Stomach (tissue), 9 donors: ENCODE measurements around the gene STK38L. TPM values are rescaled to one million over a fixed set of nuclear protein-coding genes. Genes with fewer than 3 reads are reported as not detected.

Source experiments
- DNase-seq, 2 donors: peaks; one replicate each; pipeline versions ENCODE4 v3.0.0 to v3.0.0-alpha.2; 2013 to 2019
- H3K27ac ChIP-seq, 5 donors: fragments of 200-600 bp in 4 of 5; sonication (generic) in 4 of 5; one replicate each; pipeline ENCODE4 v1.5.1; 2013 to 2019; ENCODE audit warnings: mild to moderate bottlenecking in 1 of 5, moderate library complexity in 1 of 5
- H3K27me3 ChIP-seq, 3 donors: fragments of 200-600 bp; sonication (generic); one replicate each; pipeline ENCODE4 v1.5.1; 2017 to 2019; ENCODE audit warnings: mixed run types in 1 of 3
- H3K36me3 ChIP-seq, 4 donors: fragments of 200-600 bp; sonication (generic); 1 replicate in 3 of 4; 2 replicates in 1 of 4; pipeline ENCODE4 v1.5.1; 2016 to 2019
- H3K4me1 ChIP-seq, 4 donors: fragments of 200-600 bp; sonication (generic); one replicate each; pipeline ENCODE4 v1.5.1; 2016 to 2019
- H3K4me3 ChIP-seq, 4 donors: fragments of 200-600 bp; sonication (generic) in 3 of 4; one replicate each; pipeline ENCODE4 v1.5.1; 2016 to 2019; ENCODE audit warnings: mild to moderate bottlenecking in 1 of 4
- H3K9me3 ChIP-seq, 4 donors: fragments of 200-600 bp; sonication (generic); one replicate each; pipeline ENCODE4 v1.5.1; 2016 to 2019
- CTCF ChIP-seq, 7 experiments: fragments of 450-650 bp in 4 of 7; fragments of 200-600 bp in 3 of 7; sonication (generic) in 3 of 7; IDR thresholded peaks; one replicate each; pipeline ENCODE4 v1.5.1; 2016 to 2019; ENCODE audit warnings: antibody characterized with exemption in 7 of 7, control low read depth in 2 of 7, mild to moderate bottlenecking in 1 of 7
- EP300 ChIP-seq: sonication (generic); formaldehyde crosslinking; IDR thresholded peaks from one replicate; pipeline ENCODE4 v1.6.1; 2017; ENCODE audit warnings: antibody characterized with exemption
- POLR2A ChIP-seq, 4 donors: fragments of 450-650 bp; IDR thresholded peaks; one replicate each; pipeline ENCODE4 v1.6.1; 2016; ENCODE audit warnings: antibody characterized with exemption in 4 of 4, control low read depth in 2 of 4, mild to moderate bottlenecking in 1 of 4, moderate library complexity in 1 of 4
- POLR2AphosphoS5 ChIP-seq, 3 donors: sonication (generic); formaldehyde crosslinking; IDR thresholded peaks; one replicate each; pipeline ENCODE4 v1.6.1; 2016; ENCODE audit warnings: antibody characterized with exemption in 3 of 3
- WGBS, 5 donors: extraction: QIAGEN DNeasy Blood & Tissue Kit in 3 of 5; methylation state at CpG; one replicate each; pipeline versions ENCODE4 v1.1.5 to v1.1.7; 2013 to 2018; 5-methylcytosine and 5-hydroxymethylcytosine counted together
- intact Hi-C: fragments of 100-400 bp; cut with DNase I; formaldehyde crosslinking; loops from one replicate; pipeline ENCODE4 v1.15.1; 2023; ENCODE audit warnings: low total_unique reads
- polyA plus RNA-seq, 3 donors: library from polyadenylated mRNA; stranded (reverse); fragments of 200-250 nt; gene quantifications; one replicate each; pipeline ENCODE4 v1.2.3, GENCODE V29; 2013
- total RNA-seq, 5 donors: library from RNA; depleted of rRNA; stranded (reverse); fragments of >200 nt; gene quantifications; one replicate each; pipeline versions ENCODE4 v1.1.0 to v1.2.3, GENCODE V29; 2014 to 2016
- donor health status: healthy with polysubstance abuse.
- donor health status: Bipolar disorder and iron deficiency.
- donor health status: healthy.

STK38L gene
- total and polyA plus RNA-seq, 8 donors, result 8.5 to 118 (median 26.5) TPM

GRCh38 chr12:27220055-27220987 lies 23.8 kb upstream of the STK38L start:
- no peak overlapping the region for H3K4me3 ChIP-seq
- no peaks in the 10 kb centered on the region for H3K9me3 ChIP-seq
- H3K27ac ChIP-seq, result no peak overlapping the region
- H3K36me3 ChIP-seq, result no peaks in the 10 kb centered on the region
- TF ChIP-seq CTCF (IDR thresholded peaks at IDR 0.05) (no peak), POLR2AphosphoS5 (IDR thresholded peaks at IDR 0.05) (no peak), POLR2A (IDR thresholded peaks at IDR 0.05) (no peak)
- intact Hi-C loops, result no loop called here
- 73 to 83% (median 77%) methylated on average over 4 of the region's 4 CpGs for WGBS, 5 donors
- no peak for DNase-seq
- H3K27me3 ChIP-seq, result no peaks in the 10 kb centered on the region
- peaks cover 0 to 9% (median 3%) of the 10 kb centered on the region in 4 donors for H3K4me1 ChIP-seq

GRCh38 chr12:27220988-27221345 lies 23.1 kb upstream of the STK38L start:
- Histone ChIP-seq H3K27ac (no peak overlapping the region), H3K4me1 (peaks cover 0 to 11% (median 3%) of the 10 kb centered on the region in 4 donors), H3K27me3 (no peaks in the 10 kb centered on the region), H3K36me3 (no peaks in the 10 kb centered on the region), H3K4me3 (no peak overlapping the region), H3K9me3 (no peaks in the 10 kb centered on the region)
- no peak for DNase-seq
- TF ChIP-seq CTCF (IDR thresholded peaks at IDR 0.05) (no peak), POLR2A (IDR thresholded peaks at IDR 0.05) (no peak), EP300 (no peak), POLR2AphosphoS5 (IDR thresholded peaks at IDR 0.05) (no peak)
- WGBS, 5 donors, result 82 to 96% (median 91%) methylated on average over 4 of the region's 4 CpGs
- intact Hi-C loops, result no loop called here

GRCh38 chr12:27221625-27222387 lies 22.3 kb upstream of the STK38L start:
- no peaks in the 10 kb centered on the region for H3K27me3 ChIP-seq
- WGBS, 5 donors, result 87 to 90% (median 88%) methylated on average over 7 of the region's 7 CpGs
- H3K36me3 ChIP-seq, result no peaks in the 10 kb centered on the region
- DNase-seq, result no peak
- H3K27ac ChIP-seq, result no peak overlapping the region
- peaks cover 0 to 16% (median 3%) of the 10 kb centered on the region in 4 donors for H3K4me1 ChIP-seq
- no peaks in the 10 kb centered on the region for H3K9me3 ChIP-seq
- TF ChIP-seq POLR2AphosphoS5 (IDR thresholded peaks at IDR 0.05) (no peak), CTCF (IDR thresholded peaks at IDR 0.05) (no peak), EP300 (no peak), POLR2A (IDR thresholded peaks at IDR 0.05) (no peak)
- intact Hi-C loops, result no loop called here
- no peak overlapping the region for H3K4me3 ChIP-seq

GRCh38 chr12:27226407-27226929 lies 17.6 kb upstream of the STK38L start:
- intact Hi-C loops, result no loop called here
- Histone ChIP-seq H3K4me3 (no peak overlapping the region), H3K4me1 (peaks cover 0 to 7% (median 0%) of the 10 kb centered on the region in 4 donors), H3K36me3 (no peaks in the 10 kb centered on the region), H3K27ac (peak overlapping the region in 1 of 5 donors; percentile 38), H3K9me3 (no peaks in the 10 kb centered on the region), H3K27me3 (no peaks in the 10 kb centered on the region)
- DNase-seq, result peak in 1 of 2 donors; percentile 65
- no peak for TF ChIP-seq EP300
- no peak for TF ChIP-seq POLR2AphosphoS5 (IDR thresholded peaks at IDR 0.05)
- no peak for TF ChIP-seq CTCF (IDR thresholded peaks at IDR 0.05)
- TF ChIP-seq POLR2A (IDR thresholded peaks at IDR 0.05), result no peak
- WGBS, 5 donors, result 34 to 41% (median 36%) methylated on average over 5 of the region's 5 CpGs
